ENCODE results near the gene KCNJ18.
"Not testable (repeated sequence)": the region's sequence is repeated elsewhere in the genome, so short reads cannot be mapped to it uniquely, and the experiment has no call there.

The KCNJ18 gene

DNA sequence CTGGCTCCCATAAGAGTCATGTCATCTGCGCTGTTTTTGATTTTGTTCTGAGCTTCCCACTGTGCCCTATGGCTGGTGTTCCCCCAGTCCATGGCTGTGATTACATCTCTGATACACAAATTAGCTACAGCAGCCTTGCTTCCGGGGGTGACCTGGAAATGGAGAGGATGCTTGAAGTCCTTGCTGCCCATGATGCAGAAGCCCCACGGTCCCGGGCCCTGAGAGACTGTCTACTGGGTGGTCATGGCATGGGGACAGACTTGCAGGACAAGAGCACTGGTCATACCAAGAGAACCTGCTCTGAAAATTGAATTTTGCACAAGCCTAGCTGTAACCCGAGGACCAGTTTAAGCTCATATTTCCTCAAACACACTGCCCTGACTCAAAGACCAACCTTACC lies 38.8 kb downstream of the KCNJ18 start:
- not testable (repeated sequence) for DNase-seq (ENCODE audit: low read depth)

DNA sequence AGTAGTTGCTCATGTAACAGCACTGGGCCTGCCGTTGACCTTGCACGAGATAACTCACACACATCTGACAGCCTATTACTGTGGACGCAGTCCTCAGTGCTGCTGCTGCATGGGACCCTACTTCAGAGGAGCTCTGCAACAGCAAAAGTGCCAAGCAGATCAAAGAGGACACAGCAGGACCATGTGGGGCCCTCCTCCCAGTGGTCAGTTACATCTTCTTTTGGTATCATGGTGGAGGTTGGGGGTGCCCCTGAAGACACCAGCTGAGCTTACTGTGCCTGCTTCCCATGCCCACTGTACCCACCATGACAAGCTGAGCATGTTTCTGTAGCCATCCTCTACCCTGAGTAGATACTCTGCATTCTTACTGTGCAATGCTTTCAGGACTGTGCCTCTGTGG lies 41.6 kb downstream of the KCNJ18 start:
- DNase-seq (ENCODE audit: low read depth): not testable (repeated sequence)

DNA sequence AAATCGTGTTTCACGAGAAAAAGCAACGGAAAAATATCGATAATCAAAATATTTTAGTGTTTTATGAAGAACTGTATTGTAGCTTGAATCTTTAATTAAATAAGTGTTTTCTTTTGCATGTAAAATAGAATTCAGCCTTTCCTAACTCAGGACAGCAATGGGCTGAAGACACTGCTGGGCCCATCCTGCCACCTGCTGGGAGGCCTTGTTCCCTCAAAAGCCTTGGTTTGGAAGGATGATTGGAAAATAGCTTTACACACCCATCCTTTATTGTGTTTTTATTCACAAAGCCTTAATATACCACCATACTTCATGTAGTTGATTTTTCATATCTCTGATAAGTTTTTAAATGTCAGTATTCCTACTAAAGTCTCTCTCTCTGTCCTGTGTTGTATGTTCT lies 43.5 kb downstream of the KCNJ18 start:
- not testable (repeated sequence) for DNase-seq (ENCODE audit: low read depth)

DNA sequence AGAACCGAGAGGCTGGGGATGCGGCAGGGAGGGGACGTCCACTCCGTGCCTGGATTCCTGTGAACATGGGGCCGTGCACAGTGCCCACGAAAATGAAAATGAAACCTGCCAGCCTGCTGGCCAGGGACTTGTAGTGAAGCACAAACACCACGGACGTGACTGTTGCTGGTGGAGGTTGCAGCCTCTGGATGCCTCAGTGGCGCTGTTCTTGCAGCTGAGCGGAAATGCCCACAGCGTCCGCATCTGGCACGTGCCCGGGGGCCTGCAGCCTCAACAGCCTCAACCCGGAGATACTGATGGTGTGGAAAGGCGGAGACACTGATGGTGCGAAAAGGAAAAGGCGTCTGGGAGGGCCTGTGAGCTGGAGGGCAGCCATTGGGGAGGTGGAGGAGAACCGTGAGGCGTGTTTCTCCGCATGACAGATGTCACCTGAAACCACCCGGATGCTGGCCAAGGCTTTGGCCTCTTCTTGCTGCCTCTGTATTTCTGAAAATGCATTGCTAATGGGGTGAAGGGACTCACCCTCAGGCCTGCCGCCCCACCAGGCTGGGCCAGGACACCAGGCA lies 44.8 kb downstream of the KCNJ18 start:
- not testable (repeated sequence) for DNase-seq (ENCODE audit: low read depth)

DNA sequence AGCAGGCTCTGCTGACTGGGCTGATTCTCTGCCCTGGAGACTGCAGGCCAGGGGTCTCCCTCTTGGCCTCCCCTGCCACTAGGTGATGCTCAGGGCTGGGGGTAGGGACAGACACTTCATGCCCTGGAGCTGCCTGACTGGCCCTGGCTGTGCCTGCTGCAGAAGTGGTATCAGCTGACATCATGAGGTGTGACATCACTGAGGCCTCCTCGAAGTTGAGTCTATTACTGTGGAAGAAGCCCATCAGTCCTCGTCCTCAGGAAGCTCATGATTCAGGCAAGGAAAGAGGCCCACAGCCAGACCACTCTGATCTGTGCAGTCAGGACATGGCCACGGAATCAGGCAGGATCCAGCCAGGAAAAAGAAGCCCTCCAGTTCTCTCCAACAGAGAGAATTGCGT lies 45.9 kb downstream of the KCNJ18 start:
- DNase-seq (ENCODE audit: low read depth): not testable (repeated sequence)

DNA sequence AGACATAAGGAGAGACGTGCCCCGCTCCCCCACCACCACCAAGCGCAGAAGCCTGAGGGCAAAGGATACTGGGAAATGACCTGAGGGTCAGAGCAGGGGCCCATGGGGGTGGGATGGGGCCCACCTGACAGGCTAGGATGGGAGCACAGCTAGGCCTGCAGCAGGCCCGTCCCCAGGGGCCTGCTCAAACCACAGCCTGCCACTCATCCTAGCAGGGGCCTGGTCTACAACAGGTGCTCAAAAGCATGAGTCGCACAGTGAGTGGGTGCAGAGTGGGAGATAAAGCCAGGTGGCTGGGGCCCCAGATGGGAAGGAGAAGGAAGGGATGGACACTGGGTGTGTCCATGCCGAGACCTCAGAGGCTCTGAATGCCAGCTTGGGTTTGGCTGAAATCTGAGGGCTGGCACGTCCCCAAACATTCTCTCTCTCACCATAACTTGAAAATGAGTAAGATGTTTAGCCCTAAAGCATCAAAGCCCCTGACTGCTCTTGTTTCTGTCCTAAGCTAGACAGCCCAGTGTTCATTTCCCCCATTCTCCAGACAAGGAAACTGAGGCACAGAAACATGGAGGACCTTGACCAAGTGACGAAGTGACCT lies 46.7 kb downstream of the KCNJ18 start:
- DNase-seq (ENCODE audit: low read depth): not testable (repeated sequence)

DNA sequence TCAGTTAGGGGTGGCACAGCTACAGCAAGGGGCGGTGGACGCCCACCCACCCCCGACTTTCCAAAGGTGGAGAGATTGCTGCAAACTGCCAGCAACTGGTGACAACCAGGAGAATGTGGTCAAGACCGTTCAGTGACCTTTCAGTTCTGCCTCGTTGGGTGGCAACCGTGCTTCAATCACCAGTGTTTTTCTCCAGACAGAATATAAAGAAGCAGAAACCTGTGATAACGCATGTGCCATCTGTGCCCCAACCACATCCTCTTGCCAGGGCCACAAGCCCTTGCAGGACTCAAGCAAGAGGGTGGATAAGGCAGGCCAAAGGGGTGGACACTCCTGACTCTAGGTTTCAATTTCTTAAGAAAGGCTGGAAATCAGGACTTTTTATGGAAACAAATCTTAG lies 47.2 kb downstream of the KCNJ18 start:
- not testable (repeated sequence) for DNase-seq (ENCODE audit: low read depth)

DNA sequence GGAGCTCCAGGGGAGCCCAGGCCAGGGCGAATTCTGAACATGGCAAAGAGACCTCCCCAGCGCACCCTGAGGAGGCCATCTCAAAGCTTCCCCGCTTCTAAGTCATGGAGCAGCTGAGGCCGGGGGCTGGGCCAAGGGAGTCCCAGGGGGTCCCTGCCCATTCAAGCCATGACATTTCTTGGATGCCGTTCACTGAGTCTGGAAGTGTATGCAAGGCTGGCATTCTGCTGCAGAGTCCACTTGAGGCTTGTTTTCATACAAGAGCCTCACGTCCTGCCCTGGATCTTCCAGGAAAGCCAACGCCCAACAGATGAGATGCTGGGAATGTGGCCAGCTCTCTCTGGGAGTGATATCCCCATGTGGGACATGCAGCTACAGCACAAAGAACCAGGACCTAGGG lies 48.5 kb downstream of the KCNJ18 start:
- not testable (repeated sequence) for DNase-seq (ENCODE audit: low read depth)

DNA sequence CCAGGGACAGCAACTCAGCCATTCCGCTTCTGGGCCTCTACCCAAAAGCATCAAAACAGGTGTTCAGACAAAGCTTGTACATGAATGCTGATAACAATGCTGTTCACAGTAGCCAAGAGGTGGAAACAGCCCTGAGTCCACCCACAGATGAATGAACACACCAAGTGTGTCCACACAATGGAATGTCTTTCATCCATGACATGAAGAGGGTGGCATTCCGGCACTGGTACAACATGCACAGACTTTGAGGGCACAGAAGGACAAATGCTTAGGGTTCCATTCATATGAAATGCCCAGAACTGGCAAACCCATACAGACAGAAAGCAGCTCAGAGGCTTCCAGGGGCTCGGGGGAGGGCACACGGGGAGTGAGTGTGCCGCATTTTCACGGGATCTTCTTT lies 49.2 kb downstream of the KCNJ18 start:
- DNase-seq (ENCODE audit: low read depth): not testable (repeated sequence)

DNA sequence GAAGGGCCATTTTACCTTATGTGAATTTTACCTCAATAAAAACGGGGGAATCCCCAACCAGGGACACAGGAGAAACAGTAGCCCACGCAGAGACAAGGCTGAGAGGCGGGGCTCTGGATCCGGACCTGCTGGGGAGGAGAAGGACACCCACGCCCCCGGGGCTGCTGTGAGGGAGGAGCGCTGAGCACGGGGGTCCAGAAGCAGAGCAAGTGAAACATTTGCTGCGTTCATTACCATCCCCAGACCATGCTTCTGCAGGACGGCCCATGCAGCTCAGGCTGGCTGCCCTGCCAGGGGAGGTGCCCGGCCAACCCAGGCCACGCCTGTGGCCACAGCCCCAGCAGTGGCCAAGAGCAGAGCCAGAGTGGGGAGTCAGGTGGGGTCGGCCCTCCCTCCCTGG lies 50.0 kb downstream of the KCNJ18 start:
- no peak for DNase-seq (ENCODE audit: low read depth)

DNA sequence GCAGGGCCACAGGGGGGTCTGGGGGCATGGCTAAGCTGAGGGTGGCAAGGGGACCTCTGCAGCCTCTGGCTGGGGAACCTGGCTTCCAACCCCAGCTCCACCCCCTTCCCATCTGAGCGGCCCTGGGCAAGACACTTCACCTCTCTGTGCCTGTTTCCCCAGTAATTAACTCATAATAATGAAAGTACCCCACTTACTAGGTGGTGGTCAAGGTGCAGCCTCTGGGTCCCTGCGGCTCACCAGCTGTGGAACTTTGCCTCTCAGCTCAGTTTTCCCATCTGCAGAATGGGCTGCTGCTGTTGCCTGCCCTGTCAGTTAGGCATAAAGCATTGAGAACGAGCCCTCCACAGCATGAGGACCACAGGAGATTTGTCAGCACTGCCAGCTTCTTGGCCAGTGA lies 51.8 kb downstream of the KCNJ18 start:
- DNase-seq (ENCODE audit: low read depth): not testable (repeated sequence)

DNA sequence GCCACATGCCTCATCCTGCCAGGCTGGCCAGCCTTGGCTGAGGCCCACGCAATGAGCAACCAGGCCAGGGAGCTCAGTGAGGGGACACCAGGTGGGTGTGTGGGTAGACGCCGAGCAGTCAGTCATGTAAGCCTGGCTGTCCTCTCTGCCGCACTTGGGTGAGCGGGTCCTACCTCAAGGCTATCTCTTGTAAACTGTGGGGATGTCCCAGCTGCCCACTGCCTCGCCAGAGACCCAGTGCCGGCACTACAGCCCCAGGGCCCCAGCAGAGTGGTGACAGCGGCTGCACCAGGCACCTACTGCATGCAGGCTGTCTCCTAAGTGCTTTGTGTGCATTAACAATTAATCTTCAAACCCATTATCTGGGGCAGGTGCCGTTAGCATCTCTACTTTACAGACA lies 52.3 kb downstream of the KCNJ18 start:
- not testable (repeated sequence) for DNase-seq (ENCODE audit: low read depth)

DNA sequence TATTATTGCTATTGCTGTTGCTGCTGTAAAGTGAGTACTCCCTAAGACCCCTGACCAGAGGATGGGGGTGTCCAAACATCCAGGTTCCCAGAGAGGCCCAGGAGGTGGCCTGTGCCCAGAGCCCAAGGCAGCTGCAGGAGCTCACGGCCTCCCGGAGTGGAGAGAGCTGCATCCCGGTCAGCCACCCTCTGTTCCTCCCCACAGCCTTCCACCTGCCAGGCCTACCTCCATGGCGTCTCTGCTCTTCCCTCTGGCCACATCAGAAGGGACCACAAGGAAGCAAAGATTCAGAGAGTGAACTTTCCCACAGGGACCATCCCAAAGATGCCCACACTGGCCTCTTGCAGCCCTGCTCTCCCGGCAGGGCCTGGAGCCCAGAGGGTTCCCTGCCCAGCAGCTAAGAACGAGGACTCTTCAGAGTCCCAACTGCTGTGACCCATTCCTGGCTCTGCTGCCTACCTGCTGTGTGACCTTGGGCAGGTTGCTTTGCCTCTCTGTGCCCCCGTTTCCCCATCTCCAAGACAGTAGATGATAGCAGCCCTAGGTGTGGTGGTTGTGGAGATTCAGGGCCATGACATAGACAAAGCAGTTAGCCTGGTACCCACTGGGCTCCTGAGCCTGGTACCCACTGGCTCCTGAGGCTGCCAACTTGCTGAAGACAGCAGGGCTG lies 53.2 kb downstream of the KCNJ18 start:
- DNase-seq (ENCODE audit: low read depth): not testable (repeated sequence)

DNA sequence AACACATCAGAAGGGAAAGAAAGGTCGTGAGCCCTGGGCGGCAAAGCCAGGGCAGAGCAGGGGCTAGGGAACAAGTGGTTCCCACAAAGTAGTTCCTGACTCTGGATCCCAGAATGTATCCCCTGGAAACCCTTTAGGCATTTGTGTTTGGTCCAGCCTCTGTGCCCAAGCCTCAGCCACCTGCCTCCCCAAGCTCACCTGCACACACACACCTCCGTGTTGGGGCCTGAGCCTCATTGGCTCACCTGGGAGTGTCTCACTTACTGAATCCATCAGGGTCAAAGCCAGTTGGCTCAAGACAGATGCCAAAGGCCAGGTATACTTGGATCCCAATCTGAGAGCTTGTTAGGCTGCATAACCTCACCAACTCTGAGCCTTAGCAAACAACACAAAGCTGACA lies 54.1 kb downstream of the KCNJ18 start:
- not testable (repeated sequence) for DNase-seq (ENCODE audit: low read depth)

DNA sequence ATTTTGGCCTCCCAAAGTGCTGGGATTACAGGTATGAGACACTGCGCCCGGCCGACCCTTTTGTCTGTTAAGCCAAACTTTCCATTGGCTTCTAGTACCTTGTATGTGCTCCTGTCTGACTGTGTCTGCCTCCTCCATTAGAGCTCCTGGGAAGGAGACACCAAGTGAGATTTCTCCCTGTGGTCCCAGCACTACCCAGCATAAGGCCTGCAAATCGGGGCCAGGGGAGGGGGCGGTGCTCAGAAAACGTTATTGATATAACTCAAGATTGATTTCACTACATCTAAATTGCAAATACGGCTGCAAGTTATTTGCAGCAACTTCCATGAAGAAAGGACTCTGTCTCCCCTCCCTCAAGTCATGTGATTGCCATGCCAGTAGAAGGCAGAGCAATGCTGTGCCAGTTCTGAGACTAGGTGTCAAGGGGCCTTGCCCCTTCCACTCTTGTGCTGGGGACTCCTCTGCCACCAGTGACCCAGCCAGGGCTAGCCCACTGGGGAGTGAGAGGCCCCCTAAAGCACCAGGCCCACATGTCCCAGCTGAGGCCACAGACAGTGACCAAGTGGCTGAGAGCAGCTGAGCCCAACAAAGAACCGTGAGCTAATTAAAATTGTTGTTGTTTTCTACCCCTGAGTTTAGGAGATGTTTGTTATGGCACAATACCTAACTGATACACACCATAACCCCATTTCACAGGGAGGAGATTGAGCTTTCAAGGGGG lies 55.0 kb downstream of the KCNJ18 start:
- DNase-seq (ENCODE audit: low read depth): not testable (repeated sequence)

DNA sequence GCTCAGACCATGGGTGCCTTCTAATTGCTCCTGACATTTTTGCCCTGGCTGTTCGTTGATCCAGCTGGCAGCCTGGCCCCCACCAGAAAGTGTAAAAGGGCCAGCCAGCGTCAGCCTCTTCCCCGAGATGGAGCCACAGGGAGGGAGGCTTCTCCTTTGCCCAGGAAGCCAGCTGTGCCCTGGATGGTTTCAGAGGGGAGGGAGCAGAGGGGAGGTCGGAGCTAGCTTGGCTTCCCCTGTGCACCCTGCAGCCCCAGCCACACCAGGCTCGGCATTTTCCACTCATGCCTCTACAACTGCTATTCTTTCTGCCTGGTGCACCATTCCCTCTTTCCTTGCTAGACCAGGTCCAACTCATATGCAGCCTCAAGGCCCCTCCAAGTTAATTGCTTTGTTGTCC lies 56.4 kb downstream of the KCNJ18 start:
- not testable (repeated sequence) for DNase-seq (ENCODE audit: low read depth)

DNA sequence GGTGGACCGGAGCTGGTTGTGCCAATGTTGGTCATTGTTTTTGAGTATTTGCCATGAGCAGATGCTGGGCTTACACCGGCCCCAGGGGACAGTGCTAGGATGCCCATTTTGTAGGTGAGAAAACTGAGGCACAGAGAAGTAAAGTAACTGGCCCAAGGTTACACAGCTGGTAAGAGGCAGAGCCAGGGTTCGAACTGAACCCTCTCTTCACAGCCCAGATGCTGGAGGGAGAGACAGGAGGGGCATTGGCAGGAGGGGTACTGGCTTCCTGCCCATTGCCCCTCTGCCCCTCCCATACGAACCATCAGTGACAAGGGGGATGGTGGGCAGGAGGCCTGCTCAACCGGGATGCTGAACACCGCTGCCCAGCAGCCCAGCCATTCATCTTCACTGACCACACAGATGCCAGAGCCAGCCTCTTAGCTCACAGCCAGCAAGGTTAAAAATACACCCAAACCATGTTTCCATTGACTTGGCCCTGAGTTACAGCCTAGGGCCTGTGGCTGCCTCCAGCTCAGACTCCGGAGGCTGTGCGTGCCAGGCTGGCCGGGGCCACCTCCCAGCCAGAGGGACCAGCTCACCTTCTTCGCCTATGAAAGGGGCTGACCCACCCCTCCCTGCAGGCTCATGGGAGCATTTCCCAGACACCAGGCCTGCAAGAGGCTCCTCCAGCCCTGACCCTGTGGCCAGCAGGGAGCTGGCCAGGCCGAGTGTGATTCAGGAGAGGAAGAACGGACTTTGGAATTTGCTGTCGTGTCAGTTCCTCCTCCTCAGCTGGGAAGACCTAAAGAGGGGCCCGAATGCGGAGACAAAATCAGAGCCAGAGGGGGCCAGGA lies 57.6 kb downstream of the KCNJ18 start:
- DNase-seq (ENCODE audit: low read depth): not testable (repeated sequence)

DNA sequence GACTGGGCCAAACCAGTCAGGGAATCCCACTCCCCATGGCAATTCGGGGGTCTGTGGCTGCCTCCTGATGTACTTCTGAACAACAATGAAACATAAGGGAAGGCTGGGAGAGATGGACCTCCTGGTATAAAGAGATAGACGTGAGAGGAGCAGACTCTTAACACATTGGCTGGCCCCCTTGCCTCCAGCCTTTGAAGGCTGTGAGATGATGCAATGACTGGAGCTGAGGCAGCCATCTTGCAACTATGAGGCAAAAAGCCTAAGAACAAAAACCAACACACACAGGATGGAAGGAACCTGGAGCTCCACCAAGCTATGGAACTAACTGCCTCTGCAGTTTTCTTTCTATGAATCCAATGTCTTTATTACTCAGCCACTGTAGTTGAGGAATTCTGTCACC lies 58.8 kb downstream of the KCNJ18 start:
- not testable (repeated sequence) for DNase-seq (ENCODE audit: low read depth)
